GM12878 (cell line): ENCODE measurements around the gene EIF5. TPM values are rescaled to one million over a fixed set of nuclear protein-coding genes. Genes with fewer than 3 reads are reported as not detected.

Source experiments
- ATAC-seq: fragments of 200-7000 bp; cut with Tn5 transposase; 3 replicates; pipeline ENCODE4 v1.9.1; 2020; ENCODE audit warnings: mild to moderate bottlenecking, moderate library complexity
- BruUV-seq: library from RNA; stranded (reverse); fragments of 400-500 nt; replicated peaks from 2 replicates; lab custom pipeline; 2021; lab: Mats Ljungman, UMichigan
- CTCF ChIA-PET: fragments of 300-600 bp; sonication (Branson Sonifier 250); formaldehyde crosslinking; extraction: SDS; loops from one replicate; lab custom pipeline; 2021; ENCODE audit warnings: inconsistent platforms; lab: Yijun Ruan, JAX
- POLR2A ChIA-PET: fragments of 350-600 bp; formaldehyde crosslinking; extraction: SDS; loops from one replicate; lab custom pipeline; 2021; ENCODE audit warnings: inconsistent platforms; lab: Charles Lee
- RAD21 ChIA-PET: fragments of 300-600 bp; sonication (Branson Sonifier 250); formaldehyde crosslinking; loops from one replicate; lab custom pipeline; 2023; ENCODE audit warnings: antibody characterized with exemption; ENCODE audit not compliant: unreplicated experiment; lab: Charles Lee
- SMC1A ChIA-PET: fragments of 300-600 bp; sonication (Branson Sonifier 250); formaldehyde crosslinking; loops from one replicate; lab custom pipeline; 2023; ENCODE audit not compliant: unreplicated experiment, uncharacterized antibody; lab: Charles Lee
- DNase-seq: peaks from one replicate; pipeline ENCODE4 v3.0.0-alpha.2; 2011; ENCODE audit warnings: low read depth, low spot score
- FAIRE-seq: peaks from 3 replicates; lab custom pipeline; 2011; peaks lifted over from hg19 to GRCh38; lab: Jason Lieb, UNC
- H2AFZ ChIP-seq: 2 replicates; pipeline ENCODE4 v1.6.0; 2011; ENCODE audit warnings: low read depth, low read length, control low read depth; ENCODE audit not compliant: control insufficient read depth
- H3K27ac ChIP-seq: 2 replicates; pipeline ENCODE4 v1.5.1; 2011; ENCODE audit warnings: control low read depth; ENCODE audit not compliant: control insufficient read depth, insufficient read depth
- H3K27me3 ChIP-seq, 2 experiments: replicated peaks in 1 of 2; 2 replicates each; pipeline versions ENCODE4 v1.6.0 to v1.6.1; 2011; ENCODE audit warnings: low read length in 1 of 2; ENCODE audit not compliant: control insufficient read depth in 2 of 2, insufficient read depth in 2 of 2
- H3K36me3 ChIP-seq, 2 experiments: 2 replicates each; pipeline ENCODE4 v1.5.1; 2011; ENCODE audit warnings: low read length in 1 of 2; ENCODE audit not compliant: control insufficient read depth in 2 of 2, insufficient read depth in 2 of 2
- H3K4me1 ChIP-seq: 2 replicates; pipeline ENCODE4 v1.6.1; 2011; ENCODE audit warnings: mild to moderate bottlenecking, low read length, moderate library complexity, mixed read lengths; ENCODE audit not compliant: control insufficient read depth, insufficient read depth
- H3K4me2 ChIP-seq: 2 replicates; pipeline ENCODE4 v1.6.0; 2011; ENCODE audit warnings: control low read depth; ENCODE audit not compliant: control insufficient read depth, insufficient read depth
- H3K4me3 ChIP-seq: fragments of 200-600 bp; sonication (generic); 2 replicates; pipeline ENCODE4 v1.5.1; 2016
- H3K79me2 ChIP-seq: 2 replicates; pipeline ENCODE4 v1.6.0; 2011; ENCODE audit warnings: low read length; ENCODE audit not compliant: control insufficient read depth, insufficient read depth
- H3K9ac ChIP-seq: 2 replicates; pipeline ENCODE4 v1.8.0; 2011; ENCODE audit warnings: low read length, control low read depth, mixed read lengths; ENCODE audit not compliant: control insufficient read depth, insufficient read depth
- H3K9me3 ChIP-seq: replicated peaks from 3 replicates; pipeline ENCODE4 v1.5.1; 2011; ENCODE audit warnings: mild to moderate bottlenecking, low read length; ENCODE audit not compliant: control insufficient read depth, insufficient read depth
- H4K20me1 ChIP-seq: 2 replicates; pipeline ENCODE4 v1.6.0; 2011; ENCODE audit not compliant: control insufficient read depth, insufficient read depth
- ATF3 ChIP-seq: IDR thresholded peaks from 2 replicates; pipeline ENCODE4 v1.6.1; 2011; ENCODE audit warnings: low read depth, mild to moderate bottlenecking, low read length, moderate library complexity, borderline replicate concordance; ENCODE audit errors: extremely low read depth
- CUX1 ChIP-seq: IDR thresholded peaks from 2 replicates; pipeline ENCODE4 v1.6.1; 2012; ENCODE audit warnings: improper control_type of control experiment, low read depth, low read length; ENCODE audit not compliant: insufficient replicate concordance
- DPF2 ChIP-seq: fragments of 450-650 bp; IDR thresholded peaks from 2 replicates; pipeline ENCODE4 v1.6.1; 2017; ENCODE audit warnings: mild to moderate bottlenecking
- E2F4 ChIP-seq: IDR thresholded peaks from 2 replicates; pipeline ENCODE4 v1.6.1; 2012; ENCODE audit warnings: low read depth, low read length, improper control_type of control experiment
- EP300 ChIP-seq, 2 experiments: fragments of 150-350 bp in 1 of 2; IDR thresholded peaks; 2 replicates each; pipeline ENCODE4 v1.6.1; 2011 to 2012; ENCODE audit warnings: low read depth in 2 of 2, low read length in 2 of 2, borderline replicate concordance in 1 of 2, improper control_type of control experiment in 1 of 2, inconsistent platforms in 1 of 2; ENCODE audit not compliant: control insufficient read depth in 1 of 2
- IKZF1 ChIP-seq: fragments of 450-650 bp; conservative IDR thresholded peaks from 2 replicates; pipeline ENCODE4 v1.6.1; 2017; ENCODE audit warnings: antibody characterized with exemption, mild to moderate bottlenecking
- JUNB ChIP-seq: IDR thresholded peaks from 2 replicates; pipeline ENCODE4 v1.6.1; 2016; ENCODE audit warnings: antibody characterized with exemption, mild to moderate bottlenecking
- MTA3 ChIP-seq: IDR thresholded peaks from 2 replicates; pipeline ENCODE4 v1.6.1; 2012; ENCODE audit warnings: low read length, inconsistent platforms, borderline replicate concordance
- MYB ChIP-seq: fragments of 150-350 bp; IDR thresholded peaks from 2 replicates; pipeline ENCODE4 v1.6.1; 2014; ENCODE audit warnings: mild to moderate bottlenecking, low read depth, low read length, borderline replicate concordance
- NRF1 ChIP-seq: conservative IDR thresholded peaks from 2 replicates; pipeline ENCODE4 v1.6.1; 2011; ENCODE audit warnings: mild to moderate bottlenecking, low read depth, low read length, improper control_type of control experiment
- RAD21 ChIP-seq: IDR thresholded peaks from 2 replicates; pipeline ENCODE4 v1.6.1; 2011; ENCODE audit warnings: mild to moderate bottlenecking, low read depth, low read length, moderate library complexity; ENCODE audit not compliant: insufficient read depth
- TCF3 ChIP-seq: IDR thresholded peaks from 2 replicates; pipeline ENCODE4 v1.6.1; 2012; ENCODE audit warnings: low read depth, mild to moderate bottlenecking, low read length, borderline replicate concordance; ENCODE audit not compliant: insufficient read depth
- WRNIP1 ChIP-seq: IDR thresholded peaks from 2 replicates; pipeline ENCODE4 v1.6.1; 2011; ENCODE audit warnings: low read depth, low read length, improper control_type of control experiment, borderline replicate concordance
- ZBTB4 ChIP-seq: fragments of 450-650 bp; formaldehyde crosslinking; IDR thresholded peaks from 2 replicates; pipeline ENCODE4 v1.4.0; 2022; ENCODE audit warnings: mild to moderate bottlenecking, moderate library complexity
- WGBS: methylation state at CpG from one replicate; pipeline ENCODE4 v1.1.6; 2016; ENCODE audit warnings: low lambda C conversion rate; ENCODE audit not compliant: insufficient replicate concordance, insufficient coverage; ENCODE audit errors: missing lambda C conversion rate; 5-methylcytosine and 5-hydroxymethylcytosine counted together
- in situ Hi-C: fragments of 300-500 bp; cut with MboI; formaldehyde crosslinking; loops from 9 replicates; pipeline ENCODE4 v1.14.3; 2018; ENCODE audit warnings: mixed read lengths
- intact Hi-C: fragments of 100-400 bp; cut with micrococcal nuclease; formaldehyde crosslinking; loops from one replicate; pipeline ENCODE4 v1.14.2; 2022; ENCODE audit not compliant: unreplicated experiment
- polyA plus RNA-seq, 11 experiments: library from polyadenylated mRNA; depleted of rRNA in 4 of 11; unstranded in 6 of 11; stranded (reverse) in 5 of 11; fragments of >200 nt; fragmentation: Nextera tagmentation in 4 of 11; fragmentation: Illumina TruSeq in 1 of 11; extraction: Ambion mirVana in 4 of 11; extraction: Trizol in 1 of 11; gene quantifications; 1 replicate in 1 of 11; 2 replicates in 10 of 11; pipeline versions ENCODE4 v1.2.1 to v1.2.3, GENCODE V29; 2011 to 2016; ENCODE audit warnings: inconsistent platforms in 2 of 11, missing spikeins in 2 of 11, low read depth in 1 of 11
- total RNA-seq, 4 experiments: library from RNA; depleted of rRNA in 3 of 4; stranded (reverse); fragments of >200 nt in 3 of 4; fragmentation: Illumina TruSeq in 1 of 4; extraction: Trizol in 1 of 4; gene quantifications; 2 replicates each; pipeline versions ENCODE4 v1.2.1 to v1.2.3, GENCODE V29; 2013 to 2021

EIF5 gene
- total and polyA plus RNA-seq, 10 of the 15 experiments (the other 5 are each of a cell fraction or from before 2014, with no cell fraction given) = 51.2 to 360 (median 115) TPM

GRCh38 chr14:103326078-103326477 is 8.0 kb upstream of the EIF5 start:
- Histone ChIP-seq H3K36me3 (no peaks in the 10 kb centered on the region), H3K79me2 (no peaks in the 10 kb centered on the region), H4K20me1 (no peaks in the 10 kb centered on the region), H3K27ac (no peak overlapping the region), H3K4me1 (peaks cover 5% of the 10 kb centered on the region; the same call in 1 of the 2 replicates), H3K9me3 (no peaks in the 10 kb centered on the region), H3K4me2 (no peak overlapping the region), H3K9ac (no peak overlapping the region), H2AFZ (no peak overlapping the region), H3K4me3 (no peak overlapping the region), H3K27me3 (no peaks in the 10 kb centered on the region)
- intact Hi-C loops = no loop called here
- ATAC-seq (no peak), DNase-seq (no peak), FAIRE-seq (no peak)
- ChIA-PET POLR2A (interaction anchor here (0.7 to 1.4 kb wide), 2 partner anchors 10 to 1509 kb away, joined by 5 to 6 read pairs; no protein-coding TSS in a partner anchor), CTCF (interaction anchor here (1.0 kb wide), 1 partner anchor 12 kb away, joined by 3 read pairs; no protein-coding TSS in a partner anchor), RAD21 (interaction anchor here (0.7 kb wide), 1 partner anchor 58 kb away, joined by 3 read pairs; no protein-coding TSS in a partner anchor), SMC1A (no interaction called here)
- WGBS = 50% methylated on average over 3 of the region's 3 CpGs
- no TSS peak for BruUV-seq
- in situ Hi-C loops = no loop called here
- no peak for TF ChIP-seq JUNB
- no peak for TF ChIP-seq RAD21
- TF ChIP-seq IKZF1 = no peak
- no peak for TF ChIP-seq WRNIP1
- no peak for TF ChIP-seq TCF3
- no peak for TF ChIP-seq E2F4
- no peak for TF ChIP-seq CUX1
- TF ChIP-seq ATF3 = no peak
- no peak for TF ChIP-seq ZBTB4 (CRISPR knock-in tag)
- TF ChIP-seq DPF2 = no peak
- TF ChIP-seq EP300 (IDR thresholded peaks at IDR 0.05; ENCODE audit: borderline replicate concordance in 1 of 2, control insufficient read depth in 1 of 2, low read depth in 2 of 2, low read length in 2 of 2) = no peak
- TF ChIP-seq MTA3 = no peak
- TF ChIP-seq NRF1 = no peak
- TF ChIP-seq MYB = no peak
